Ectodermal cell (in vitro differentiated cells): ENCODE measurements around the gene WDR88.
"Not testable (repeated sequence)": the region's sequence is repeated elsewhere in the genome, so short reads cannot be mapped to it uniquely, and the experiment has no call there.

Source experiments
- H3K27ac ChIP-seq: 2 replicates; pipeline ENCODE4 v1.7.0; 2013; ENCODE audit warnings: mild to moderate bottlenecking, low read depth, low read length; ENCODE audit not compliant: insufficient read depth, poor library complexity, severe bottlenecking
- H3K27me3 ChIP-seq: 2 replicates; pipeline ENCODE4 v1.7.0; 2013; ENCODE audit warnings: mild to moderate bottlenecking, low read length; ENCODE audit not compliant: insufficient read depth, control insufficient read depth, poor library complexity, severe bottlenecking
- H3K36me3 ChIP-seq: one replicate; pipeline ENCODE4 v1.7.0; 2013; ENCODE audit warnings: low read length; ENCODE audit not compliant: control insufficient read depth, insufficient read depth
- H3K4me1 ChIP-seq: one replicate; pipeline ENCODE4 v1.7.0; 2013; ENCODE audit warnings: low read length; ENCODE audit not compliant: control insufficient read depth, insufficient read depth
- H3K4me3 ChIP-seq: 2 replicates; pipeline ENCODE4 v1.7.0; 2013; ENCODE audit warnings: low read depth, low read length, control low read depth; ENCODE audit not compliant: insufficient read depth
- H3K9me3 ChIP-seq: 2 replicates; pipeline ENCODE4 v1.7.0; 2013; ENCODE audit warnings: mild to moderate bottlenecking, low read length, moderate library complexity; ENCODE audit not compliant: control insufficient read depth
- WGBS, 2 experiments: methylation state at CpG; one replicate each; pipeline ENCODE4 v1.1.7; 2013; ENCODE audit warnings: missing lambda C conversion rate in 2 of 2; 5-methylcytosine and 5-hydroxymethylcytosine counted together

The WDR88 gene

GRCh38 chr19:33208904-33209849 is 77.3 kb downstream of the WDR88 start:
- Histone ChIP-seq H3K4me1 (no peaks in the 10 kb centered on the region), H3K9me3 (no peaks in the 10 kb centered on the region), H3K27me3 (no peaks in the 10 kb centered on the region), H3K36me3 (no peaks in the 10 kb centered on the region), H3K4me3 (no peak overlapping the region), H3K27ac (no peak overlapping the region)
- WGBS, 2 experiments: 94 to 96% methylated on average over 24 of the region's 24 CpGs

- not testable (repeated sequence) for H3K27me3 ChIP-seq, H3K27ac ChIP-seq, H3K4me3 ChIP-seq, H3K9me3 ChIP-seq, H3K36me3 ChIP-seq, H3K4me1 ChIP-seq
- 94 to 95% methylated on average over 7 of the region's 7 CpGs for WGBS, 2 experiments
These were observed 77.9 kb downstream of the WDR88 start for GRCh38 chr19:33209850-33210230.

GRCh38 chr19:33210266-33210940 is 78.5 kb downstream of the WDR88 start:
- Histone ChIP-seq H3K9me3 (no peaks in the 10 kb centered on the region), H3K27ac (no peak overlapping the region), H3K27me3 (no peaks in the 10 kb centered on the region), H3K4me1 (no peaks in the 10 kb centered on the region), H3K4me3 (no peak overlapping the region), H3K36me3 (no peaks in the 10 kb centered on the region)
- WGBS, 2 experiments: 94% methylated on average over 22 of the region's 22 CpGs

GRCh38 chr19:33211794-33212435 is 80.0 kb downstream of the WDR88 start:
- H3K4me3 ChIP-seq: no peak overlapping the region
- H3K27me3 ChIP-seq: no peaks in the 10 kb centered on the region
- no peaks in the 10 kb centered on the region for H3K4me1 ChIP-seq
- H3K9me3 ChIP-seq: no peaks in the 10 kb centered on the region
- H3K36me3 ChIP-seq: no peaks in the 10 kb centered on the region
- H3K27ac ChIP-seq: no peak overlapping the region
- WGBS, 2 experiments: 88 to 89% methylated on average over 17 of the region's 17 CpGs

- Histone ChIP-seq H3K9me3 (no peaks in the 10 kb centered on the region), H3K36me3 (no peaks in the 10 kb centered on the region), H3K4me1 (peaks cover 1% of the 10 kb centered on the region), H3K4me3 (no peak overlapping the region), H3K27me3 (no peaks in the 10 kb centered on the region), H3K27ac (no peak overlapping the region)
- 92 to 94% methylated on average over 30 of the region's 30 CpGs for WGBS, 2 experiments
These were observed 80.7 kb downstream of the WDR88 start for GRCh38 chr19:33212436-33213172.

- no peak overlapping the region for H3K27ac ChIP-seq
- no peaks in the 10 kb centered on the region for H3K27me3 ChIP-seq
- H3K9me3 ChIP-seq: no peaks in the 10 kb centered on the region
- H3K4me3 ChIP-seq: no peak overlapping the region
- H3K36me3 ChIP-seq: no peaks in the 10 kb centered on the region
- 66 to 67% methylated on average over 6 of the region's 6 CpGs for WGBS, 2 experiments
- H3K4me1 ChIP-seq: peaks cover 7% of the 10 kb centered on the region
These were observed 82.7 kb downstream of the WDR88 start for GRCh38 chr19:33214596-33214995.

GRCh38 chr19:33215438-33216197 is 83.7 kb downstream of the WDR88 start:
- Histone ChIP-seq H3K4me3 (no peak overlapping the region), H3K27ac (no peak overlapping the region), H3K4me1 (peaks cover 7% of the 10 kb centered on the region), H3K27me3 (no peaks in the 10 kb centered on the region), H3K9me3 (no peaks in the 10 kb centered on the region), H3K36me3 (no peaks in the 10 kb centered on the region)
- WGBS, 2 experiments: 94 to 95% methylated on average over 19 of the region's 19 CpGs

- 69 to 70% methylated on average over 12 of the region's 12 CpGs for WGBS, 2 experiments
These were observed 84.4 kb downstream of the WDR88 start for GRCh38 chr19:33216198-33216830.

GRCh38 chr19:33217881-33218280 is 86.0 kb downstream of the WDR88 start:
- Histone ChIP-seq H3K36me3 (no peaks in the 10 kb centered on the region), H3K9me3 (no peaks in the 10 kb centered on the region), H3K27me3 (no peaks in the 10 kb centered on the region), H3K4me3 (no peak overlapping the region), H3K27ac (no peak overlapping the region), H3K4me1 (peaks cover 7% of the 10 kb centered on the region)
- 84 to 85% methylated on average over 8 of the region's 8 CpGs for WGBS, 2 experiments

More at GRCh38 chr19:33216198-33216830, 84.4 kb downstream of the WDR88 start:
- no peaks in the 10 kb centered on the region for H3K9me3 ChIP-seq
- no peaks in the 10 kb centered on the region for H3K36me3 ChIP-seq
- peaks cover 7% of the 10 kb centered on the region for H3K4me1 ChIP-seq
- H3K27me3 ChIP-seq: no peaks in the 10 kb centered on the region
- no peak overlapping the region for H3K27ac ChIP-seq
- H3K4me3 ChIP-seq: no peak overlapping the region
